Osteoblast (primary cell): ENCODE data around the gene MSANTD1. TPM values are rescaled to one million over a fixed set of nuclear protein-coding genes. Genes with fewer than 3 reads are reported as not detected.

Source experiments
- DNase-seq: peaks from one replicate; pipeline ENCODE4 v3.0.0; 2011; ENCODE audit warnings: low spot score, mixed read lengths; ENCODE audit not compliant: insufficient read length; ENCODE audit errors: missing footprints
- H2AFZ ChIP-seq: 2 replicates; pipeline ENCODE4 v1.6.0; 2011; ENCODE audit warnings: mild to moderate bottlenecking, low read length
- H3K27ac ChIP-seq: 2 replicates; pipeline ENCODE4 v1.5.1; 2011; ENCODE audit warnings: mild to moderate bottlenecking, low read depth, low read length, moderate library complexity
- H3K27me3 ChIP-seq: 2 replicates; pipeline ENCODE4 v1.6.0; 2012; ENCODE audit warnings: mild to moderate bottlenecking, control low read depth, inconsistent platforms, low read length, moderate library complexity; ENCODE audit not compliant: insufficient read depth
- H3K36me3 ChIP-seq: 2 replicates; pipeline ENCODE4 v1.5.1; 2011; ENCODE audit warnings: mild to moderate bottlenecking, low read length, control low read depth, moderate library complexity; ENCODE audit not compliant: insufficient read depth
- H3K4me1 ChIP-seq: 2 replicates; pipeline ENCODE4 v1.5.1; 2011; ENCODE audit warnings: mild to moderate bottlenecking, low read length, control low read depth, moderate library complexity; ENCODE audit not compliant: insufficient read depth
- H3K4me2 ChIP-seq: 2 replicates; pipeline ENCODE4 v1.6.0; 2011; ENCODE audit warnings: mild to moderate bottlenecking, low read length; ENCODE audit not compliant: insufficient read depth
- H3K4me3 ChIP-seq: fragments of 200-600 bp; sonication (generic); 3 replicates; pipeline ENCODE4 v1.5.1; 2012; ENCODE audit warnings: mild to moderate bottlenecking, low read length, inconsistent platforms; ENCODE audit not compliant: insufficient read depth
- H3K79me2 ChIP-seq: 2 replicates; pipeline ENCODE4 v1.6.0; 2012; ENCODE audit warnings: mild to moderate bottlenecking, low read length, control low read depth, inconsistent platforms; ENCODE audit not compliant: insufficient read depth
- H3K9me3 ChIP-seq: 2 replicates; pipeline ENCODE4 v1.5.1; 2011; ENCODE audit warnings: low read depth, low read length, control low read depth
- H4K20me1 ChIP-seq: 2 replicates; pipeline ENCODE4 v1.6.0; 2012; ENCODE audit warnings: mild to moderate bottlenecking, low read length, control low read depth; ENCODE audit not compliant: insufficient read depth
- total RNA-seq: library from RNA; depleted of rRNA; stranded (reverse); fragments of >200 nt; gene quantifications from 2 replicates; pipeline ENCODE4 v1.2.3, GENCODE V29; 2012
- TF ChIP-seq, protein P1 (sequence below): IDR thresholded peaks from 2 replicates; pipeline ENCODE4 v1.5.1; 2011; ENCODE audit warnings: mild to moderate bottlenecking, low read depth, low read length, moderate library complexity; ENCODE audit errors: extremely low read depth

Gene MSANTD1
- total RNA-seq, 1 donor: 0.72 TPM

DNA sequence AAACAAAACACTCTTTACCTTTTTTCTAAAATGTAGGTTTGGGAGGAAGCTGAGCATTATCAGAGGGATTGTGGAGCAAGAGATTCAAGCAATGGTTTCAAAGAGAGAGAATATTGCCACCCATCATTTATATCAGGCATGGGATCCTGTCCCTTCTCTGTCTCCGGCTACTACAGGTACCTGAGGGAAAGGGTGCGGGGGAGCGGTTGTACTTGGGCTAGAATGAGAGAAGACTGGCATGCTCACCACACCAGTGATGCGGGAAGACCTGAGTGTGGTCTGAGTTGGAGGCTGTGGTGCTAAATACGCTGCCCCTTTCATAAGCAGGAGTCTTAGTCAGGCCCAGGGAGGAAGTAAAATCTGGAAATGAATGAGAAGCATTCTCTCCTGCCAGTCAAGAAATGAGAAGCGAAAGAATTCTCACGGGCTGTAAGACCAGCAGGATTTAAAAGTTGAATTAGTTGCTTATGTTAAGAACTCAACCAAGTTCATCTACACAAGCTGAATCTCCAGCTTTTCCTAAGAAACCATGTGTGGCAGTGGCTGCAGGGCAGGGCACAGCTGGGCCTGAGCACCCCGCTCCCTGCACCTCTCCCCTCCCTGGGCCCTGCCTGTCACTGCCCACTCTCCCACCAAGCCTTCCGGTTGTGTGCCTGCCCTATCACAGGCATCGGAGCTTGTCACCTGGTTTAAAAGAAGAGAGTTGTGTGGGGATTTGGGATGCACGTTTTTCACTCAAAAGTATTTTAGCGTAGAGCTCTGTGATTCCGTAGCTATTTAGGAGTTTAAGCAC is 24.8 kb upstream of the MSANTD1 start:
- TF ChIP-seq, protein P1, sequence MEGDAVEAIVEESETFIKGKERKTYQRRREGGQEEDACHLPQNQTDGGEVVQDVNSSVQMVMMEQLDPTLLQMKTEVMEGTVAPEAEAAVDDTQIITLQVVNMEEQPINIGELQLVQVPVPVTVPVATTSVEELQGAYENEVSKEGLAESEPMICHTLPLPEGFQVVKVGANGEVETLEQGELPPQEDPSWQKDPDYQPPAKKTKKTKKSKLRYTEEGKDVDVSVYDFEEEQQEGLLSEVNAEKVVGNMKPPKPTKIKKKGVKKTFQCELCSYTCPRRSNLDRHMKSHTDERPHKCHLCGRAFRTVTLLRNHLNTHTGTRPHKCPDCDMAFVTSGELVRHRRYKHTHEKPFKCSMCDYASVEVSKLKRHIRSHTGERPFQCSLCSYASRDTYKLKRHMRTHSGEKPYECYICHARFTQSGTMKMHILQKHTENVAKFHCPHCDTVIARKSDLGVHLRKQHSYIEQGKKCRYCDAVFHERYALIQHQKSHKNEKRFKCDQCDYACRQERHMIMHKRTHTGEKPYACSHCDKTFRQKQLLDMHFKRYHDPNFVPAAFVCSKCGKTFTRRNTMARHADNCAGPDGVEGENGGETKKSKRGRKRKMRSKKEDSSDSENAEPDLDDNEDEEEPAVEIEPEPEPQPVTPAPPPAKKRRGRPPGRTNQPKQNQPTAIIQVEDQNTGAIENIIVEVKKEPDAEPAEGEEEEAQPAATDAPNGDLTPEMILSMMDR: no peak
- H3K36me3 ChIP-seq: peaks cover 68% of the 10 kb centered on the region
- no peak overlapping the region for H3K4me3 ChIP-seq
- DNase-seq: peak; percentile 50
- H2AFZ ChIP-seq: no peak overlapping the region
- H3K27me3 ChIP-seq: no peaks in the 10 kb centered on the region
- H3K79me2 ChIP-seq: no peaks in the 10 kb centered on the region
- H4K20me1 ChIP-seq: no peaks in the 10 kb centered on the region
- H3K9me3 ChIP-seq: no peaks in the 10 kb centered on the region
- no peak overlapping the region for H3K4me2 ChIP-seq
- no peaks in the 10 kb centered on the region for H3K4me1 ChIP-seq
- H3K27ac ChIP-seq: no peak overlapping the region

DNA sequence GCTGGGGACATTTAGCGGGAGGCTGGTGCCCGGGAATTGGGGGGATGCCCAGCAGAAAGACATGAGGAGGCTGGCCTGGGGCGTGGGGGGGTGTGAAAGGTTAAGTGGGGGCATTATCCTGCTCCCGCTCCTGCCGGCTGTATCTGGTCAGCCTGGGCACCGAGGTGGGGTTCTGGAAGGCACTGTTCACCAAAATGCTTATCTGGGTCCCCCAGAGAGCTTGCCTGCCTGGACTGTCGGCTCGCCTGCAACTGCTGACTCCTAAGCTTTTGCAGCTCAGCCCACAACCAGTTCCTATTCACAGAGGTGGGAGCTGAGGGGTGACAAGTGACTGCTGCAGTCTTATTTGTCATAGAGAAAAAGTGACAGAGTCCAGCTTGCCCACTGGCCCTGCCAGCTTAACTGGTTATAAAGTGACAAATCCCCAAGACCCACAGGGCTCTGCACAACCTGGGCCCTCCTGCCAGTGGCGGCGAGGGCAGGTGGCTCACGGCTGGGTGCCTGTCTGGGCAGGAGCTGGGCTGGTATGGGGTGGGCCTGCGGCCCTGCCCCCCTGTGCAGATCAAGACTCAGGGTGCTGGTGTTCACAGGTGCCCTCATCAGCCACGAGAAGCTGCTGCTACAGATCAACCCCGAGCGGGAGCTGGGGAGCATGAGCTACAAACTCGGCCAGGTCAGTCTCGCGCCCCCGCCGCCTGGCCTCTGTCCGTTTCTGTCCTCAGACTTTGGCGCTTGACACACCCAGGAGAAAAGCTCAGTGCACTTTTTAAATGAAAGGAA is 23.7 kb upstream of the MSANTD1 start:
- Histone ChIP-seq H3K36me3 (peaks cover 68% of the 10 kb centered on the region), H3K79me2 (no peaks in the 10 kb centered on the region)
- TF ChIP-seq, protein P1: no peak

DNA sequence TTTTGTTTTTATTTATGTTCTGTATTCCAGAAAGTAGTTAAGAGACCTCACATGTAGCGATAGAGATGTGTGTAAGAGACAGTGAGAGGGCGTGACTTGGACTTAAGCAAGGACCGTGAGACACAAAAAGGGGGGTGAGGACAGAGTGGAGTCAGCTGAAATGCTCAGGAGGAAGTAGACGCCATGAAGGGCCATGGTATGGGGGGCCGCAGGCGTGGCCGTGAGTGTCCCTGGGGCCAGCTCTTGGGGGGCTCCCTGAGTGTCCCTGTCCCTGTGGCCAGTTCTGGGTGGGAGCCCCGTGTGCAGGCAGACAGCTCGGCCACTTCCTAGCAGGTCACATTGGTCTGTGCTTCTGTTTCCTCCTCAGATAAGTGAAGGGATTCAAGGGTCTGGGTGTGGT is 23.0 kb upstream of the MSANTD1 start:
- Histone ChIP-seq H3K9me3 (no peaks in the 10 kb centered on the region), H3K27me3 (no peaks in the 10 kb centered on the region), H4K20me1 (no peaks in the 10 kb centered on the region), H3K4me2 (no peak overlapping the region), H2AFZ (no peak overlapping the region), H3K79me2 (no peaks in the 10 kb centered on the region), H3K36me3 (peaks cover 68% of the 10 kb centered on the region), H3K4me3 (no peak overlapping the region), H3K4me1 (no peaks in the 10 kb centered on the region), H3K27ac (no peak overlapping the region)
- peak; percentile 75 for DNase-seq
- TF ChIP-seq, protein P1: no peak

More for the DNA sequence above, 23.7 kb upstream of the MSANTD1 start:
- H3K27me3 ChIP-seq: no peaks in the 10 kb centered on the region
- no peak overlapping the region for H3K27ac ChIP-seq
- H3K4me2 ChIP-seq: no peak overlapping the region
- no peaks in the 10 kb centered on the region for H3K4me1 ChIP-seq
- no peak overlapping the region for H3K4me3 ChIP-seq
- no peaks in the 10 kb centered on the region for H3K9me3 ChIP-seq
- H4K20me1 ChIP-seq: no peaks in the 10 kb centered on the region
- DNase-seq: peak; percentile 35
- H2AFZ ChIP-seq: no peak overlapping the region

DNA sequence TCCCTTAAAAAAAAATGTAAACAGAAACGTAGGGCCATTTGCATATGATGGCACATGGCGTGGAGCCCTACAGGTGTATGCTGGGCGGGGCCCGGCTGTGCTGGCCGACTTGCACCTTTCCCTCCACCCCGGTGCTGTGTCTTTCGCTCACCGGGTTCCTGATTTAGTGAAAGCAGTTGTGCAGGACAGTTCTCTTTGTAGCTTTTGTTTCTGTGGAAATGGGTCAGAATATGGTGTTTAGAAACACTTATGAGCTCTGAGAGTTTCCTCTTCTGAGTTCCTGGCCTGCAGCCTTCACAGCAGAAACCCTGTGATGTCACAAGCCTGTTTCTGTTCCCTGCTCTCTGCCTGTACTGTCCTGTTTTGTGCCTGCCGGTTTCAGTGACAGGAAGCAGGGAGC is 22.5 kb upstream of the MSANTD1 start:
- H3K79me2 ChIP-seq: no peaks in the 10 kb centered on the region
- H3K36me3 ChIP-seq: peaks cover 66% of the 10 kb centered on the region
- no peak overlapping the region for H2AFZ ChIP-seq
- no peaks in the 10 kb centered on the region for H3K9me3 ChIP-seq
- no peaks in the 10 kb centered on the region for H3K27me3 ChIP-seq
- H3K4me2 ChIP-seq: no peak overlapping the region
- TF ChIP-seq, protein P1: no peak
- peak; percentile 59 for DNase-seq
- H3K4me1 ChIP-seq: no peaks in the 10 kb centered on the region
- H3K4me3 ChIP-seq: no peak overlapping the region
- no peak overlapping the region for H3K27ac ChIP-seq
- H4K20me1 ChIP-seq: no peaks in the 10 kb centered on the region
